WTC11 (cell line): ENCODE data around the gene CNOT3. TPM values are rescaled to one million over a fixed set of nuclear protein-coding genes. Genes with fewer than 3 reads are reported as not detected.
A peak's percentile ranks its signal among the peaks of the same experiment; 100 is the strongest.

Source experiments
- ATAC-seq: fragments of 200-7000 bp; cut with Tn5 transposase; 2 replicates; pipeline ENCODE4 v1.10.0; 2021; ENCODE audit warnings: mild to moderate bottlenecking, moderate library complexity
- CTCF ChIA-PET: fragments of 300-600 bp; sonication (Branson Sonifier 250); formaldehyde crosslinking; loops from one replicate; lab custom pipeline; 2021; ENCODE audit warnings: antibody characterized with exemption; lab: Charles Lee
- POLR2A ChIA-PET: fragments of 350-600 bp; sonication (Branson Sonifier 250); formaldehyde crosslinking; loops from one replicate; lab custom pipeline; 2021; ENCODE audit warnings: antibody characterized with exemption; lab: Charles Lee
- DNase-seq: peaks from one replicate; pipeline ENCODE4 v3.0.0; 2021; ENCODE audit warnings: low spot score
- H3K27ac Mint-ChIP-seq: 2 replicates; pipeline ENCODE4 v1.8.0; 2021; ENCODE audit warnings: mixed read lengths
- H3K27me3 Mint-ChIP-seq: 2 replicates; pipeline ENCODE4 v1.8.0; 2021; ENCODE audit warnings: low read depth, mild to moderate bottlenecking, moderate library complexity, mixed read lengths
- H3K36me3 Mint-ChIP-seq: 2 replicates; pipeline ENCODE4 v1.8.0; 2021; ENCODE audit warnings: mixed read lengths
- H3K4me1 Mint-ChIP-seq: 2 replicates; pipeline ENCODE4 v1.8.0; 2022; ENCODE audit warnings: mixed read lengths
- H3K4me3 Mint-ChIP-seq: 2 replicates; pipeline ENCODE4 v1.8.0; 2021; ENCODE audit warnings: mild to moderate bottlenecking, moderate library complexity, mixed read lengths
- H3K9me3 Mint-ChIP-seq: 2 replicates; pipeline ENCODE4 v1.8.0; 2021; ENCODE audit warnings: mixed read lengths
- ARID4B ChIP-seq: sonication (generic); formaldehyde crosslinking; IDR thresholded peaks from 2 replicates; pipeline ENCODE4 v1.8.0; 2023; ENCODE audit warnings: missing genetic modification reagents, mild to moderate bottlenecking, borderline replicate concordance
- CBFB ChIP-seq: sonication (generic); formaldehyde crosslinking; IDR thresholded peaks from 2 replicates; pipeline ENCODE4 v1.8.1; 2022; ENCODE audit warnings: mild to moderate bottlenecking, low read depth, missing genetic modification reagents
- E2F1 ChIP-seq: sonication (generic); formaldehyde crosslinking; IDR thresholded peaks from 2 replicates; pipeline ENCODE4 v1.8.0; 2022; ENCODE audit warnings: mild to moderate bottlenecking, missing genetic modification reagents
- E2F4 ChIP-seq: sonication (generic); formaldehyde crosslinking; IDR thresholded peaks from 2 replicates; pipeline ENCODE4 v1.8.1; 2022; ENCODE audit warnings: low read depth, mild to moderate bottlenecking, moderate library complexity, missing genetic modification reagents, borderline replicate concordance
- ETV6 ChIP-seq: sonication (generic); formaldehyde crosslinking; IDR thresholded peaks from 2 replicates; pipeline ENCODE4 v1.8.1; 2022; ENCODE audit warnings: mild to moderate bottlenecking, missing genetic modification reagents
- GABPB1 ChIP-seq: sonication (generic); formaldehyde crosslinking; IDR thresholded peaks from 2 replicates; pipeline ENCODE4 v1.8.1; 2023; ENCODE audit warnings: mild to moderate bottlenecking, missing genetic modification reagents
- GTF2I ChIP-seq: fragments of 250-450 bp; sonication (Bioruptor Pico); conservative IDR thresholded peaks from 2 replicates; pipeline ENCODE4 v1.4.0; 2021; ENCODE audit warnings: mild to moderate bottlenecking
- JUN ChIP-seq: sonication (generic); formaldehyde crosslinking; IDR thresholded peaks from 2 replicates; pipeline ENCODE4 v1.8.0; 2023; ENCODE audit warnings: mild to moderate bottlenecking, missing genetic modification reagents
- MYBL2 ChIP-seq: sonication (generic); formaldehyde crosslinking; IDR thresholded peaks from 2 replicates; pipeline ENCODE4 v1.8.1; 2023; ENCODE audit warnings: mild to moderate bottlenecking, moderate library complexity, missing genetic modification reagents
- PRDM15 ChIP-seq: sonication (generic); formaldehyde crosslinking; IDR thresholded peaks from 2 replicates; pipeline ENCODE4 v1.8.0; 2022; ENCODE audit warnings: missing genetic modification reagents
- SP1 ChIP-seq: sonication (generic); formaldehyde crosslinking; conservative IDR thresholded peaks from 2 replicates; pipeline ENCODE4 v1.8.1; 2022; ENCODE audit warnings: missing genetic modification reagents
- TCF7 ChIP-seq: sonication (generic); formaldehyde crosslinking; IDR thresholded peaks from 2 replicates; pipeline ENCODE4 v1.8.0; 2022; ENCODE audit warnings: mild to moderate bottlenecking, low read depth, missing genetic modification reagents, moderate library complexity
- TEAD4 ChIP-seq: sonication (generic); formaldehyde crosslinking; IDR thresholded peaks from 2 replicates; pipeline ENCODE4 v1.8.0; 2022; ENCODE audit warnings: mild to moderate bottlenecking, missing genetic modification reagents
- ZNF121 ChIP-seq: sonication (generic); formaldehyde crosslinking; IDR thresholded peaks from 2 replicates; pipeline ENCODE4 v1.8.0; 2023; ENCODE audit warnings: missing genetic modification reagents
- ZNF138 ChIP-seq: sonication (generic); formaldehyde crosslinking; conservative IDR thresholded peaks from 2 replicates; pipeline ENCODE4 v1.8.1; 2022; ENCODE audit warnings: mild to moderate bottlenecking, moderate library complexity, missing genetic modification reagents
- ZNF232 ChIP-seq: sonication (generic); formaldehyde crosslinking; IDR thresholded peaks from 2 replicates; pipeline ENCODE4 v1.8.0; 2022; ENCODE audit warnings: mild to moderate bottlenecking, missing genetic modification reagents
- ZNF416 ChIP-seq: fragments of 250-450 bp; sonication (Bioruptor Pico); IDR thresholded peaks from 2 replicates; pipeline ENCODE4 v1.9.0; 2021; ENCODE audit warnings: mild to moderate bottlenecking, inconsistent platforms
- ZSCAN18 ChIP-seq: fragments of 250-450 bp; sonication (Bioruptor Pico); IDR thresholded peaks from 2 replicates; pipeline ENCODE4 v2.1.2; 2022; ENCODE audit warnings: mild to moderate bottlenecking, moderate library complexity
- total RNA-seq: library from RNA; stranded (reverse); gene quantifications from 3 replicates; pipeline ENCODE4 v1.2.3, GENCODE V29; 2021
- TF ChIP-seq, protein P1 (sequence below): sonication (generic); formaldehyde crosslinking; IDR thresholded peaks from 2 replicates; pipeline ENCODE4 v1.8.1; 2022; ENCODE audit warnings: mild to moderate bottlenecking, moderate library complexity, missing genetic modification reagents

The CNOT3 gene
- total RNA-seq, 1 experiment from 2014 or later: 93.3 TPM

DNA sequence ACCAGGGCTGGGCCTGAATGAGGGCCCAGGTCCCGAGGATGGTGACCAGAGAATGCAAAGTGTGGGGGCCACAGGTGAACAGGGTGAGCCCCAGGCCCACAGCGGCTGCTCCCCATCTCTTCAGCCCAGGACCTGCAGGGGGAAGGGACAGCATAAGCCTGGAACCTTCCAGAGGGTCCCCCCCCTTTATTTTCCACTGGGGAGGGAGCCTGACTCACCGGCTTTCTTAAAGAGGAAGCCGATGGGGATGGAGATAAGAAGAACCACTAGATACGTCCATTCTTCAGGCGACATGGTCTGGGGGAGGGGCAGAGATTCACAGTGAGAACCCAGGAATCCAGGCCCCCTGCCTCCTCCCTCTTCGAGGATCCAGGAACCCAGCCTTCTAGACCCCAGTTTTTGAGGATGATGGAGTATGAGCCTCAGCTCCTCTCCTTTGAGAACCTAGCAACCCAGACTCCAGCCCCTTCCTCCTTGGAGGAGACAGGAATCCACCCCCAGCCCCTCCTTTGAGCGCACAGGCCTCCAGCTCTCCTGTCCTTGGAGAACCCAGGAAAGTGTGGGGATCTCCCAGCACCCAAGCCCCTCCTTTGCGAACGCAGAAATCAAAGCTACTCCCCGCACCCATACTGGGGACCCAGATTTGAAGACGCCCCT, 50.8 kb downstream of the CNOT3 start (continued):
- TF ChIP-seq CBFB (no peak), E2F1 (no peak), SP1 (CRISPR knock-in tag) (no peak), GTF2I (CRISPR knock-in tag) (no peak), ZSCAN18 (CRISPR knock-in tag) (no peak), TEAD4 (CRISPR knock-in tag) (no peak), E2F4 (no peak), ZNF138 (CRISPR knock-in tag) (no peak)

DNA sequence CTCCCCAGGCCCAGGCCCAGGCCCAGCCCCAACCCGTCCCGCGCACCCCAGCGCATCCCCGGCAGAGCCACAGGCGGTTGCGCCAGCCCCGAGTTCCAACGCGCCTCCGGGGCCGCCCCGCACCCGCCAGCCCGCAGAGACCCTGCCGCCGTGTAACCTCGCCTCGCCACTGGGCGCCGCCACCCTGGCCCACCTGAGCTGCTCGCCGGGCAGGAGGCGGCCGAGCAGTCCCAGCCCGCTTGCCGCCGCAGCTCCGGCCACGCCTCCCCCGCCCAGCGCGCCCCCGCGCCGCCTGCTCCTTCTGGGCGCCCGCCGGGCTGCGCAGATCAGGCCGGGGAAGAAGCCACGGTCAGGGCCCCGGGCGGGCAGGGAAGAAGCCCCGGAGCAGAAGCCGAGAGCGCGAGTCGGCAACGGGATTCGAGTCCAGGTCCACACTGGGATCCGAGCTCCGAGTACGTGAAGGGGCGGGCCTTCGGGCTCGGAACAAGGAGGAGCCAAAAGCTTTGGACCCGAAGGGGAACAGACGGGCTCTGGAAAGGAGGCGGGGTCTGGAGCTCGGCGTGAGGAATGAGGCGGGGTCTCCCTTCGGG, 51.7 kb downstream of the CNOT3 start, which contains the start of gene MBOAT7:
Gene MBOAT7, minus strand, starts transcription at position 436 of the 590 bp plus-strand sequence. CDS start 1,072 bp downstream, outside the sequence.
- H3K4me3 Mint-ChIP-seq: peak within 1 kb of the TSS; percentile 85
- CTCF ChIA-PET: interaction anchor here (0.6 to 4.2 kb wide), 25 partner anchors 9 to 396 kb away, joined by 3 to 84 read pairs (median 4); partner anchors contain the start of genes CNOT3, LENG1, TMC4 and TTYH1
- peaks cover 3% of the 10 kb centered on the region; the same call in 1 of the 2 replicates for H3K27me3 Mint-ChIP-seq
- H3K4me1 Mint-ChIP-seq: peaks cover 35% of the 10 kb centered on the region
- H3K27ac Mint-ChIP-seq: peak within 1 kb of the TSS; percentile 100
- DNase-seq (no peak), ATAC-seq (peak; percentile 2)
- no peaks in the 10 kb centered on the region for H3K9me3 Mint-ChIP-seq
- H3K36me3 Mint-ChIP-seq: peaks cover 37% of the 10 kb centered on the region
- POLR2A ChIA-PET: interaction anchor here (0.5 to 4.3 kb wide), 15 partner anchors 9 to 128 kb away, joined by 3 to 25 read pairs (median 5); partner anchors contain the start of genes RPS9 and TMC4
- TF ChIP-seq ZNF416 (CRISPR knock-in tag) (no peak), MYBL2 (CRISPR knock-in tag) (peak; percentile 54; the same call in 1 of the 2 replicates), JUN (CRISPR knock-in tag) (no peak), E2F4 (no peak), ZNF232 (CRISPR knock-in tag) (0 out of 2 replicates have a peak, but pooled peaks have one; percentile 42), ZNF121 (CRISPR knock-in tag) (no peak), TCF7 (no peak), GABPB1 (CRISPR knock-in tag) (0 out of 2 replicates have a peak, but pooled peaks have one; percentile 23), PRDM15 (CRISPR knock-in tag) (peak; percentile 93), ARID4B (CRISPR knock-in tag) (0 out of 2 replicates have a peak, but pooled peaks have one; percentile 64), ETV6 (CRISPR knock-in tag) (peak; percentile 88; the same call in 1 of the 2 replicates)
- TF ChIP-seq, protein P1, sequence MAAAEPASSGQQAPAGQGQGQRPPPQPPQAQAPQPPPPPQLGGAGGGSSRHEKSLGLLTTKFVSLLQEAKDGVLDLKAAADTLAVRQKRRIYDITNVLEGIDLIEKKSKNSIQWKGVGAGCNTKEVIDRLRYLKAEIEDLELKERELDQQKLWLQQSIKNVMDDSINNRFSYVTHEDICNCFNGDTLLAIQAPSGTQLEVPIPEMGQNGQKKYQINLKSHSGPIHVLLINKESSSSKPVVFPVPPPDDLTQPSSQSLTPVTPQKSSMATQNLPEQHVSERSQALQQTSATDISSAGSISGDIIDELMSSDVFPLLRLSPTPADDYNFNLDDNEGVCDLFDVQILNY: peak; percentile 76
